HG02943 (cell line): ENCODE results near the gene VAPA.
"Not testable (repeated sequence)": the region's sequence is repeated elsewhere in the genome, so short reads cannot be mapped to it uniquely, and the experiment has no call there.

ENCODE experiments used
- ATAC-seq: cut with Tn5 transposase; IDR thresholded peaks from one replicate; pipeline ENCODE4 v1.9.1; 2021; ENCODE audit warnings: mild to moderate bottlenecking, low read depth, moderate library complexity; ENCODE audit not compliant: unreplicated experiment

Gene VAPA

GRCh38 chr18:9885170-9886004 lies 28.4 kb upstream of the VAPA start, which contains the start of gene TXNDC2:
Gene TXNDC2 (plus strand): TSS chr18:9885973. CDS start chr18:9886681, 708 bp downstream.
- no peak for ATAC-seq

GRCh38 chr18:9886005-9886348 lies 27.8 kb upstream of the VAPA start:
- ATAC-seq, result no peak

GRCh38 chr18:9887992-9888391 lies 25.8 kb upstream of the VAPA start:
- ATAC-seq, result no peak

GRCh38 chr18:9890196-9890595 lies 23.6 kb upstream of the VAPA start:
- no peak for ATAC-seq

GRCh38 chr18:9890957-9891356 lies 22.9 kb upstream of the VAPA start:
- ATAC-seq, result no peak

- ATAC-seq, result not testable (repeated sequence)
Observed at GRCh38 chr18:9891515-9891914, 22.3 kb upstream of the VAPA start.

GRCh38 chr18:9894454-9895068 lies 19.3 kb upstream of the VAPA start:
- ATAC-seq, result no peak

- no peak for ATAC-seq
Observed at GRCh38 chr18:9897129-9897528, 16.7 kb upstream of the VAPA start.

GRCh38 chr18:9897787-9898291 lies 16.0 kb upstream of the VAPA start:
- not testable (repeated sequence) for ATAC-seq

GRCh38 chr18:9898792-9899549 lies 14.8 kb upstream of the VAPA start:
- no peak for ATAC-seq

GRCh38 chr18:9899550-9899930 lies 14.3 kb upstream of the VAPA start:
- not testable (repeated sequence) for ATAC-seq

GRCh38 chr18:9900699-9901098 lies 13.1 kb upstream of the VAPA start:
- no peak for ATAC-seq

- ATAC-seq, result no peak
Observed at GRCh38 chr18:9901377-9901776, 12.4 kb upstream of the VAPA start.

- not testable (repeated sequence) for ATAC-seq
Observed at GRCh38 chr18:9902264-9902663, 11.6 kb upstream of the VAPA start.

GRCh38 chr18:9902832-9903231 lies 11.0 kb upstream of the VAPA start:
- no peak for ATAC-seq

GRCh38 chr18:9905401-9905922 lies 8.4 kb upstream of the VAPA start:
- no peak for ATAC-seq

- ATAC-seq, result no peak
Observed at GRCh38 chr18:9906481-9906880, 7.3 kb upstream of the VAPA start.

- ATAC-seq, result no peak
Observed at GRCh38 chr18:9907867-9908266, 5.9 kb upstream of the VAPA start.

- no peak for ATAC-seq
Observed at GRCh38 chr18:9910071-9910470, 3.7 kb upstream of the VAPA start.

- no peak for ATAC-seq
Observed at GRCh38 chr18:9910661-9911060, 3.2 kb upstream of the VAPA start.

GRCh38 chr18:9911226-9911625 lies 2.6 kb upstream of the VAPA start:
- ATAC-seq, result no peak
